Measurements from ENCODE around the gene PRKX.

DNA sequence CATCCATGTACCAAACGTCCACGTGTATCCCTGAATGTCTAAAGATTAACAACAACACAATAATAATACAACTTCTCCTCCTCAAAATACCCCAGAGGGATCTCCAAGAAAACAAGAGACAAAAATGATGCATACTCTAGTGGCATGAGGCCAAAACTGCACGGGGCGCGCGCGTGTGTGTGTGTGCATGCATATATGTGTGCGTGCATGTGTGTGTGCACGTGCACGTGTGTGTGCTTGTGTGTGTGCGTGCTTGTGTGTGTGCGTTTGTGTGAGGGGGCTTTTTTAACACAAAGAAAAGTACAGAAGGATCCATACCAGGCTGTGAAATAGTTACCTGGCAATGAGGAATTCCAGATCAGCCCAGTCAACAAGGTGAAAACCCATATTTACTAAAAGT lies 48.5 kb downstream of the PRKX start:
- TF ChIP-seq POLR2A (IDR thresholded peaks at IDR 0.05; ENCODE audit: low read depth, low read length), result no peak
- no peak for TF ChIP-seq POLR2AphosphoS5 (IDR thresholded peaks at IDR 0.05; ENCODE audit: low read depth, low read length)
- TF ChIP-seq TAF1 (IDR thresholded peaks at IDR 0.05; ENCODE audit: low read depth, low read length), result no peak
- TF ChIP-seq SPI1 (IDR thresholded peaks at IDR 0.05; ENCODE audit: low read depth, low read length), result no peak
- no peak for TF ChIP-seq PAX5 (IDR thresholded peaks at IDR 0.05; ENCODE audit: insufficient read depth, low read length, severe bottlenecking)
